HCT116 (cell line): ENCODE results near the gene ADGRV1. TPM values are rescaled to one million over a fixed set of nuclear protein-coding genes. Genes with fewer than 3 reads are reported as not detected.

ENCODE experiments used
- ATAC-seq: fragments of 200-7000 bp; cut with Tn5 transposase; 2 replicates; pipeline ENCODE4 v1.9.1; 2020; ENCODE audit warnings: mild to moderate bottlenecking, moderate library complexity
- BruUV-seq: library from RNA; stranded (reverse); fragments of 400-500 nt; replicated peaks from 2 replicates; lab custom pipeline; 2021; lab: Mats Ljungman, UMichigan
- CTCF ChIA-PET: fragments of 300-600 bp; sonication (Branson Sonifier 250); formaldehyde crosslinking; loops from one replicate; lab custom pipeline; 2021; ENCODE audit warnings: antibody characterized with exemption; lab: Charles Lee
- POLR2A ChIA-PET: fragments of 300-600, 350-600 bp; sonication (Branson Sonifier 250); formaldehyde crosslinking; loops from one replicate; lab custom pipeline; 2021; ENCODE audit warnings: antibody characterized with exemption; lab: Charles Lee
- RAD21 ChIA-PET, 2 experiments: fragments of 300-600 bp; sonication (Branson Sonifier 250); formaldehyde crosslinking; loops; one replicate each; lab custom pipeline; 2023; ENCODE audit warnings: low total read pairs in 2 of 2; ENCODE audit not compliant: uncharacterized antibody in 2 of 2, unreplicated experiment in 2 of 2, low non-redundant PET in 1 of 2; lab: Charles Lee
- DNase-seq: peaks from one replicate; pipeline ENCODE4 v3.0.0-alpha.2; 2010; ENCODE audit warnings: low read depth, low spot score
- H2AFZ ChIP-seq: fragments of 200-600 bp; shearing (Covaris generic), sonication (generic); 2 replicates; pipeline ENCODE4 v1.6.1; 2017; ENCODE audit warnings: low read depth, mixed run types, mixed read lengths, antibody characterized with exemption, low read length; ENCODE audit not compliant: poor library complexity, severe bottlenecking
- H3K27ac ChIP-seq: 2 replicates; pipeline ENCODE4 v1.5.1; 2012; ENCODE audit warnings: low read depth, low read length
- H3K27me3 ChIP-seq: fragments of 200-600 bp; sonication (generic); 2 replicates; pipeline ENCODE4 v1.6.1; 2016; ENCODE audit warnings: mixed run types, low read length, mixed read lengths; ENCODE audit not compliant: insufficient read depth
- H3K36me3 ChIP-seq, 2 experiments: fragments of 200-500 bp in 1 of 2; fragments of 200-600 bp in 1 of 2; sonication (Bioruptor generic) in 1 of 2; sonication (generic) in 1 of 2; 2 replicates each; pipeline versions ENCODE4 v1.5.1 to v1.6.1; 2014 to 2016; ENCODE audit warnings: low read length in 2 of 2, inconsistent platforms in 1 of 2, mixed read lengths in 1 of 2, mixed run types in 1 of 2; ENCODE audit not compliant: insufficient read depth in 2 of 2, control insufficient read depth in 1 of 2
- H3K4me1 ChIP-seq, 2 experiments: fragments of 200-600 bp in 1 of 2; sonication (generic) in 1 of 2; 2 replicates each; pipeline versions ENCODE4 v1.5.1 to v1.6.1; 2012 to 2017; ENCODE audit warnings: low read length in 2 of 2, inconsistent platforms in 1 of 2, mild to moderate bottlenecking in 1 of 2, mixed read lengths in 1 of 2, mixed run types in 1 of 2, moderate library complexity in 1 of 2; ENCODE audit not compliant: insufficient read depth in 2 of 2, control insufficient read depth in 1 of 2
- H3K4me2 ChIP-seq: fragments of 200-600 bp; sonication (generic); 2 replicates; pipeline ENCODE4 v1.6.1; 2017; ENCODE audit warnings: mixed run types, low read length, mixed read lengths
- H3K4me3 ChIP-seq, 2 experiments: fragments of 200-600 bp in 1 of 2; sonication (generic) in 1 of 2; replicated peaks in 1 of 2; 2 replicates each; pipeline ENCODE4 v1.5.1; 2011 to 2016; ENCODE audit warnings: low read length in 2 of 2, control low read depth in 1 of 2, low read depth in 1 of 2, mild to moderate bottlenecking in 1 of 2, mixed read lengths in 1 of 2, mixed run types in 1 of 2
- H3K79me2 ChIP-seq: fragments of 200-600 bp; sonication (generic); 2 replicates; pipeline ENCODE4 v1.6.1; 2017; ENCODE audit warnings: mild to moderate bottlenecking, mixed run types, low read length, moderate library complexity, mixed read lengths; ENCODE audit not compliant: insufficient read depth
- H3K9ac ChIP-seq: fragments of 200-600 bp; sonication (generic); 2 replicates; pipeline ENCODE4 v1.6.1; 2016; ENCODE audit warnings: low read length, mixed read lengths
- H3K9me2 ChIP-seq: fragments of 200-600 bp; sonication (generic), shearing (Covaris generic); 2 replicates; pipeline ENCODE4 v1.6.1; 2017; ENCODE audit warnings: mixed run types, mild to moderate bottlenecking, moderate library complexity; ENCODE audit not compliant: insufficient read depth
- H3K9me3 ChIP-seq, 2 experiments: fragments of 200-500 bp in 1 of 2; fragments of 200-600 bp in 1 of 2; sonication (Bioruptor generic) in 1 of 2; sonication (generic) in 1 of 2; 2 replicates each; pipeline ENCODE4 v1.6.1; 2014 to 2017; ENCODE audit warnings: low read length in 2 of 2, mixed read lengths in 2 of 2, inconsistent platforms in 1 of 2, low read depth in 1 of 2, mild to moderate bottlenecking in 1 of 2, mixed run types in 1 of 2, moderate library complexity in 1 of 2; ENCODE audit not compliant: control insufficient read depth in 1 of 2, insufficient read depth in 1 of 2
- H4K20me1 ChIP-seq: fragments of 200-600 bp; sonication (generic), shearing (Covaris generic); 2 replicates; pipeline ENCODE4 v1.6.1; 2017; ENCODE audit warnings: mixed run types, mild to moderate bottlenecking, moderate library complexity; ENCODE audit not compliant: insufficient read depth
- CTCF ChIP-seq, 3 experiments: fragments of 200-600 bp in 1 of 3; sonication (generic) in 1 of 3; IDR thresholded peaks in 2 of 3; conservative IDR thresholded peaks in 1 of 3; 2 replicates each; pipeline ENCODE4 v1.5.1; 2012 to 2017; ENCODE audit warnings: low read depth in 2 of 3, low read length in 2 of 3, antibody characterized with exemption in 1 of 3, borderline replicate concordance in 1 of 3, control low read depth in 1 of 3, mild to moderate bottlenecking in 1 of 3, mixed read lengths in 1 of 3, mixed run types in 1 of 3, moderate library complexity in 1 of 3; ENCODE audit not compliant: insufficient read depth in 1 of 3
- EZH2phosphoT487 ChIP-seq: fragments of 200-600 bp; IDR thresholded peaks from 2 replicates; pipeline ENCODE4 v1.6.1; 2018; ENCODE audit warnings: antibody characterized with exemption, borderline replicate concordance
- POLR2A ChIP-seq: IDR thresholded peaks from 2 replicates; pipeline ENCODE4 v1.7.0; 2011; ENCODE audit warnings: borderline replicate concordance; ENCODE audit not compliant: insufficient read depth, insufficient read length; ENCODE audit errors: extremely low read depth
- YY1 ChIP-seq: IDR thresholded peaks from 2 replicates; pipeline ENCODE4 v1.6.1; 2011; ENCODE audit warnings: low read length, low read depth, moderate library complexity, mild to moderate bottlenecking; ENCODE audit not compliant: insufficient replicate concordance; ENCODE audit errors: extremely low read depth
- intact Hi-C: fragments of 100-400 bp; cut with micrococcal nuclease; formaldehyde crosslinking; loops from 2 replicates; pipeline ENCODE4 v1.10.0; 2022
- total RNA-seq: library from RNA; stranded (reverse); gene quantifications from one replicate; pipeline ENCODE4 v1.2.1, GENCODE V29; 2021; ENCODE audit not compliant: unreplicated experiment

ADGRV1 gene
- total RNA-seq, 1 experiment from 2014 or later, result 6.0 TPM

DNA sequence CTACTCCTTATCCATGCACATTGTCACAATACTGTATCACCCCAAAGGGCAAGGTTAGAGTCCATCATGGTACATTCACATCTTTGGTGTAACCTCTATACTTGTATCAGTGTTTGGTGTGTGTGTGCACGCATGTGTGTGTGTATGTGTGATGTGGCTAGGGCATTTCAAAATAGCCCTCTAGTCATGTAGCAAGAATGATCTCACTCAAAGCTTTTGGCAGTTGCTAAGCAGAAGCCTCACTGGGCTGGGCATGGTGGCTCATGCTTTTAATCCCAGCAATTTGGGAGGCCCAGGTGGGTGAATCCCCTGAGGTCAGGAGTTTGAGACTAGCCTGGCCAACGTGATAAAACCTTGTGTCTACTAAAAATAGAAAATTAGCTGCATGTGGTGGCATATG, 245.3 kb downstream of the ADGRV1 start (continued):
- TF ChIP-seq CTCF (IDR thresholded peaks at IDR 0.05 in 2 of 3, conservative IDR thresholded peaks at IDR 0.05 in 1 of 3; ENCODE audit: borderline replicate concordance in 1 of 3, insufficient read depth in 1 of 3, low read depth in 2 of 3, low read length in 2 of 3), result no peak
- no peak for TF ChIP-seq EZH2phosphoT487

DNA sequence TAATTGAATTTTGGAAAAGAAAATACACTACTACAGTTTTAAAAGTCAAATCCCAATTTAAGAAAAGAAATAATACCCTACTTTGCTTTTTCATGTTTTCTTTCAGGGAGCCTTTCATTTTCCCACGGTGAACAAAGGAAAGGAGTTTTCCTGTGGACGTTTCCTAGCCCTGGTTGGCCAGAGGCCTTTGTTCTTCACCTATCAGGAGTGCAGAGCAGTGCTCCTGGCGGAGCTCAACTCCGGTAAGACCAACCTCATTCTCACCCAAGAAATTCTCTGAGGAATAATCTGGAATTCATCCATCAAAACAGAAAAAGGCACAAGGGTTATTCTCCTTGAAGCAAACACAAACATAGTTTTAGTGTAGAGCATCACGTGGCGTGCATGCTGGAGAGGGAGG, 248.9 kb downstream of the ADGRV1 start:
- Histone ChIP-seq H2AFZ (no peak overlapping the region), H3K4me1 (no peaks in the 10 kb centered on the region), H3K27me3 (no peaks in the 10 kb centered on the region), H3K27ac (no peak overlapping the region), H3K9me2 (no peaks in the 10 kb centered on the region), H3K9me3 (no peaks in the 10 kb centered on the region), H4K20me1 (no peaks in the 10 kb centered on the region), H3K4me3 (no peak overlapping the region), H3K4me2 (no peak overlapping the region), H3K36me3 (no peaks in the 10 kb centered on the region), H3K9ac (no peak overlapping the region), H3K79me2 (no peaks in the 10 kb centered on the region)
- CTCF ChIA-PET, result no interaction called here
- BruUV-seq, result no TSS peak
- DNase-seq (no peak), ATAC-seq (no peak)
- RAD21 ChIA-PET, result no interaction called here
- POLR2A ChIA-PET, result no interaction called here
- TF ChIP-seq YY1, result no peak
- TF ChIP-seq POLR2A, result no peak
- intact Hi-C loops, result no loop called here
